Tibial artery (tissue), 4 donors: ENCODE measurements around the gene TBC1D10A.

Experiments
- DNase-seq, 2 donors: peaks; one replicate each; pipeline ENCODE4 v3.0.0-alpha.2; 2019
- H3K27ac ChIP-seq, 2 donors: fragments of 200-600 bp; sonication (generic) in 1 of 2; 1 replicate in 1 of 2; 2 replicates in 1 of 2; pipeline ENCODE4 v1.5.1; 2018 to 2019; ENCODE audit warnings: mild to moderate bottlenecking in 1 of 2
- H3K27me3 ChIP-seq, 2 donors: fragments of 200-600 bp; sonication (generic) in 1 of 2; one replicate each; pipeline versions ENCODE4 v1.5.1 to v1.6.0; 2016 to 2019
- H3K36me3 ChIP-seq, 3 donors: fragments of 200-600 bp; sonication (generic) in 2 of 3; one replicate each; pipeline ENCODE4 v1.5.1; 2016 to 2019; ENCODE audit warnings: mild to moderate bottlenecking in 2 of 3
- H3K4me1 ChIP-seq, 4 donors: fragments of 200-600 bp; sonication (generic) in 2 of 4; 1 replicate in 3 of 4; 2 replicates in 1 of 4; pipeline ENCODE4 v1.5.1; 2016 to 2019
- H3K4me3 ChIP-seq, 2 donors: fragments of 200-600 bp; sonication (generic) in 1 of 2; 1 replicate in 1 of 2; 2 replicates in 1 of 2; pipeline ENCODE4 v1.5.1; 2018 to 2019; ENCODE audit warnings: mild to moderate bottlenecking in 2 of 2
- H3K9me3 ChIP-seq, 3 donors: fragments of 200-600 bp; sonication (generic) in 1 of 3; one replicate each; pipeline ENCODE4 v1.5.1; 2016 to 2019
- CTCF ChIP-seq, 2 experiments: fragments of 200-600 bp in 1 of 2; fragments of 450-650 bp in 1 of 2; IDR thresholded peaks; one replicate each; pipeline ENCODE4 v1.5.1; 2017 to 2019; ENCODE audit warnings: antibody characterized with exemption in 2 of 2, mild to moderate bottlenecking in 1 of 2, moderate library complexity in 1 of 2
- intact Hi-C: fragments of 100-400 bp; cut with DNase I; formaldehyde crosslinking; loops from one replicate; pipeline ENCODE4 v1.15.0; 2023; ENCODE audit warnings: low total_unique reads

Gene TBC1D10A

GRCh38 chr22:30318799-30319419 lies 7.8 kb downstream of the TBC1D10A start:
- no peaks in the 10 kb centered on the region for H3K9me3 ChIP-seq
- no peak for DNase-seq
- H3K27me3 ChIP-seq, result no peaks in the 10 kb centered on the region
- no peak overlapping the region for H3K4me3 ChIP-seq
- no peak overlapping the region for H3K27ac ChIP-seq
- H3K4me1 ChIP-seq, result peaks cover 0 to 94% (median 55%) of the 10 kb centered on the region in 4 donors
- intact Hi-C loops, result no loop called here
- peaks cover 0 to 22% (median 8%) of the 10 kb centered on the region in 3 donors for H3K36me3 ChIP-seq
- TF ChIP-seq CTCF (IDR thresholded peaks at IDR 0.05), result no peak

- no peak for TF ChIP-seq CTCF (IDR thresholded peaks at IDR 0.05)
- peak overlapping the region in 1 of 2 donors; percentile 0 for H3K27ac ChIP-seq
- peaks cover 0 to 22% (median 8%) of the 10 kb centered on the region in 3 donors for H3K36me3 ChIP-seq
- H3K4me1 ChIP-seq, result peaks cover 0 to 90% (median 51%) of the 10 kb centered on the region in 4 donors
- intact Hi-C loops, result no loop called here
- no peak for DNase-seq
- H3K9me3 ChIP-seq, result no peaks in the 10 kb centered on the region
- H3K4me3 ChIP-seq, result no peak overlapping the region
- no peaks in the 10 kb centered on the region for H3K27me3 ChIP-seq
Measured at GRCh38 chr22:30317778-30318177, 9.0 kb downstream of the TBC1D10A start.

- Histone ChIP-seq H3K36me3 (peaks cover 0 to 22% (median 8%) of the 10 kb centered on the region in 3 donors), H3K27me3 (no peaks in the 10 kb centered on the region), H3K27ac (peak overlapping the region in 1 of 2 donors; percentile 9), H3K4me1 (peaks cover under 1 to 90% (median 53%) of the 10 kb centered on the region in 4 donors), H3K9me3 (no peaks in the 10 kb centered on the region), H3K4me3 (no peak overlapping the region)
- TF ChIP-seq CTCF (IDR thresholded peaks at IDR 0.05), result no peak
- intact Hi-C loops, result no loop called here
- DNase-seq, result no peak
Measured at GRCh38 chr22:30315962-30316576, 10.7 kb downstream of the TBC1D10A start.

GRCh38 chr22:30314915-30315314 lies 11.8 kb downstream of the TBC1D10A start:
- DNase-seq, result no peak
- H3K4me1 ChIP-seq, result peaks cover 3 to 91% (median 57%) of the 10 kb centered on the region in 4 donors
- intact Hi-C loops, result no loop called here
- TF ChIP-seq CTCF (IDR thresholded peaks at IDR 0.05), result no peak
- no peak overlapping the region for H3K4me3 ChIP-seq
- H3K9me3 ChIP-seq, result no peaks in the 10 kb centered on the region
- peaks cover 0 to 20% (median 0%) of the 10 kb centered on the region in 3 donors for H3K36me3 ChIP-seq
- H3K27me3 ChIP-seq, result no peaks in the 10 kb centered on the region
- H3K27ac ChIP-seq, result peak overlapping the region; percentile 17 to 35

GRCh38 chr22:30313527-30314363 lies 13.0 kb downstream of the TBC1D10A start:
- Histone ChIP-seq H3K27ac (peak overlapping the region in 1 of 2 donors; percentile 35), H3K4me1 (peaks cover 6 to 92% (median 63%) of the 10 kb centered on the region in 4 donors), H3K27me3 (no peaks in the 10 kb centered on the region), H3K9me3 (no peaks in the 10 kb centered on the region), H3K4me3 (no peak overlapping the region), H3K36me3 (peaks cover 0 to 13% (median 0%) of the 10 kb centered on the region in 3 donors)
- no peak for DNase-seq
- no peak for TF ChIP-seq CTCF (IDR thresholded peaks at IDR 0.05)
- intact Hi-C loops, result no loop called here
